ENCODE measurements around the gene RAB3GAP1.
"Not testable (repeated sequence)": the region's sequence is repeated elsewhere in the genome, so short reads cannot be mapped to it uniquely, and the experiment has no call there.

RAB3GAP1 gene

DNA sequence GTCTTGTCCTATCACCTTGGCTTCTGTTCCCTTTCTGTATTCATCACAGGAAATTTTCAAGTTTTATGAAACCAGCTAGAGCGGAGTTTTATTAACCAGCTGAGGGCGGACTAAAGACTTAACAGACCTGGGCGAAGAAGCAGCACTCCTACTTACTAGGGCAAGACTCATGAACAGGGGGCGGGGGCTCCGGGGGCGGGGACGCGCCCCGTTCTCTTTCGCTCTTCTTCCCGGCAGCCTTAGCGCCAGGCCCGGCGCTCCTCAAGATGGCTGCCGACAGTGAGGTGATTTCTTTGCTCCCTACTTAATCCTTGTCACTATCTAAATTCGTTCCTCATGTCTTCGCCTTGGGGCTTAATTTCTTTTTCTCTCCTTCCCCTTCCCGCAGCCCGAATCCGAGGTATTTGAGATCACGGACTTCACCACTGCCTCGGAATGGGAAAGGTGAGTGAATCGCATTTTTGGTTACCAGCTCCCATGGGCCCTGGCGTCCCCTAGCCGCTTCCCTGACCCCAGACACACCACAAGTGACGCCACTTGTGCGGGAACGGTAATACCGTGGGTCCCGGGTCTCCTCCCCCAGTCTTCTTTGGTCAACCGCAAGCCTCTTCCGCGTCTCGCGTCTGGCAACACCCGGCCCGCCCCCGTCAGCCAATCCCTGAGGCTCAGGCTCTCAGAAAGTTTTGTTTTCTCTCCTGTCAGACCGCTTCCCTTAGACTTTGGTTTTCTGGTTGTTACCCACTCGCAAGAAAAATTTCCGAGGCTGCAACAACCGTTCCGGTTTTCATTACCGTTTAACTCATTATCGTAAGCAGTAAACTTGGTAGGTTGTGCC, at the start of gene RAB3GAP1:
TSS of gene RAB3GAP1 (plus strand) at position 251 of the 835 bp plus-strand sequence. CDS start at position 267, 16 bp downstream.
- peak; percentile 87 for DNase-seq (ENCODE audit: low spot score)

GRCh38 chr2:135002836-135003235, 49.3 kb upstream of the RAB3GAP1 start:
- no peak for DNase-seq (ENCODE audit: low spot score)

- DNase-seq (ENCODE audit: low spot score): peak; percentile 63
Measured at GRCh38 chr2:135004005-135004746, 47.9 kb upstream of the RAB3GAP1 start.

DNA sequence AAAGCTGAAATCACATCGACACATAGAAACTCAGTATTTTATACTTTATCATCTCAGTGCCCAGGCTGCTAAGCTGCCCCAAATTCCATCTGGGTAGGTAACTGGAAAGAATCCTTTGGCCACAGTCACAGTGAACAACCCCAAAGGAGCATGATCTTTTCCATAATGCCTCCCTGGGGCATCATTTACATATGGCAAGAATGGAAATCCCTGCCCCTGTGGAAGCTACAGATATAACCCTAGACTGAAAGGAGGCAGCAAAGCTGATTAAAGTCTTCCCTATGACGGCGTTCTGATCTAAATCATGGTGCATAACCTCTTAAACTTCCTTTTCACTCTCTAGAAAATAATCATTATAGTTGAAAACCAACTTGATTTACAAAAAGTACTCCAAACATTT, 46.3 kb upstream of the RAB3GAP1 start:
- DNase-seq (ENCODE audit: low spot score): no peak

DNA sequence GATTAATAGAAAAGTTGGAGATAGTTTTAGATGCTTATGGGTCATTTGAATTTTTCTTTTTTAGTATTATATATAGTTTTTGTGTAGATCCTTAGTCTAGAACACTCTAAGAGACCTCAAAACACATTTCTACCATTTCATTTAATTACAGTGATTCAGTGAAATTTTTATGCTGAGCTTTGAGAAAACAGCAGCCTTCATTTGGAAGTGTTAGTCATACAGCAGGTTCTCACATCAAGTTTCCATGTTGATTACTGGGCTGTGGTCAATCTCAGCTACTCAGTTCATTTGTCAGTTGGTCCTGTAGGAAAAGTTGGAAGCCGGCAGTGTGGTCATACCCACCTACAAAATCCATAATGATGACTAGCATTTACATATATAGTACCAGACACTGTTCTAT, 42.8 kb upstream of the RAB3GAP1 start:
- DNase-seq (ENCODE audit: low spot score): no peak

DNA sequence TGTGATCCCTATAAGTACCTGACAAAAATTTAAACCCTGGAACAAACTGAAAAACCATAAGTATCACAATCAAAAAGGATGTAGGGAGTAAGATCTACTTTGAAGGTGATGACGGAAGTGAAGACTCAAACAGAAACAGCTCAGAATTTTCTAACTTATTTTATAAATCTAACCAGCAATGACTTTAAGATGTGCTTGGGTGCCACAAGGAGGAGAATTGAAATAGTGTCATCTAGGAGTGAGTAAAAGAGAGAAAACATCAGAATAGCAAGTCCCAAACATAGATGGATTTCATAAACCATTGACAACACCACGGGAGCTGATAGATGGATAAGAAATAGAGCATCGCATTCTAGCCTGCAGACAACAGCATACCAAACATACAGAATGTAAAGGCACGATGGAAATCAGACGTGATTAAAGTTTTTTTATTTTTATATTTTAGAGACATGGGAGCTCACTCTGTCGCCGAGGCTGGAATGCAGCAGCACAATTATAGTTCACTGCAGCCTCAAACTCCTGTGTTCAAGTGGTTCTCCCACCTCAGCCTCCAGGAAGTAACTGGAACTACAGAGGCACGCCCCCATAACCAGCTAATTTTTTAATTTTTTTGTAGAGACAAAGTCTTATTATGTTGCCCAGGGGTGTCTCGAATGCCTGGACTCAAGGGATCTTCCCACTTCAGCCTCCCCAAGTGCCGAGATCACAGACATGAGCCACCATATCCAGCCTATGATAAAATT, 41.7 kb upstream of the RAB3GAP1 start:
- DNase-seq (ENCODE audit: low spot score): no peak

GRCh38 chr2:135011633-135012032, 40.5 kb upstream of the RAB3GAP1 start:
- no peak for DNase-seq (ENCODE audit: low spot score)

DNA sequence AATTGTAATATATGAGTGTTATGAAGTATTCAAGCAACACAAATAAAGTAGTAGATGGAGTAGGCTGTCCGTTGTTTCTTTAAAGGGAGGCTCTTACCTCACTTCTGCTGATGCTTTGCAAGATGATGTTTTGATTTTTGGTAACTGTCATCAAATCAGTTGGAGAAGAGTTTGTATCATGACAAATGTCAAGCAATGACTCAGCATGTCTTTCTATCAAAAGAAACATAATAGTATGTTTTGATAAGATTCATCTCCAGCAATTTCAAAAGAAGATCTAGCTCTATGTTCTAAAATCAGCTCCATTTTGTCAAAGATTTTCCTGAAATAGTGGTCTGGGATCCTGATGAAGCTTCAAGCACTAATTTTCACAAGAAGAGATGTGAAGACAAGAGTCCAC, 30.5 kb upstream of the RAB3GAP1 start:
- no peak for DNase-seq (ENCODE audit: low spot score)

GRCh38 chr2:135022952-135023880, 28.9 kb upstream of the RAB3GAP1 start:
- DNase-seq (ENCODE audit: low spot score): no peak

DNA sequence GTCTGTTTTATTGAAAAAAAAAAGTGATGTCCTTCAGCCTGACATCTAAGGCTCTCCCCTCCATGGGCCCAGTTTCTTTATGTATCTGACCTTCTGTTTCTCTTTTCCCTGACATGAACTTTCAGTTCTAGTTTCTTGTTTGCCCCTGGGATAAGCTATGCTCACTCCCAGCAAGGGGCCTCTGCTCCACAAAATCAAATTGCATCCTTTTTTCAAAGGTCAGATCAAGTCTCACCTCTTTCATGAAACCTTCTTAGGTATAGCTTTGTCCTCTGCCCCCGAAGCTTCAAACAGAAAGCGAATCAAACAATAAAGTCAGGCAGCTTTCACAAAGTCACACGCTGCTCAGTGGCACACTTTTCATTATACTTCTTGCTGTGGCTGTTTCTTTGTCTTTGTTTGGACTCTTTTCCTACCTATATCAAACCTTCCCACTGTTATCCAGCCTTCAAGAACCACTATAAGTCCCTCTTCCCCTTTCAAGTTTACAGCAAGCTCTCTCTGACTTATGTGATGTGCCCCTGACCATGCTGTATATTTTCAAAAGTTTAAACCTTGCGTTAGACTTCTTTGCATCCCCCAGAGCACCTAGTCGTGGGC, 28.1 kb upstream of the RAB3GAP1 start:
- DNase-seq (ENCODE audit: low spot score): no peak

DNA sequence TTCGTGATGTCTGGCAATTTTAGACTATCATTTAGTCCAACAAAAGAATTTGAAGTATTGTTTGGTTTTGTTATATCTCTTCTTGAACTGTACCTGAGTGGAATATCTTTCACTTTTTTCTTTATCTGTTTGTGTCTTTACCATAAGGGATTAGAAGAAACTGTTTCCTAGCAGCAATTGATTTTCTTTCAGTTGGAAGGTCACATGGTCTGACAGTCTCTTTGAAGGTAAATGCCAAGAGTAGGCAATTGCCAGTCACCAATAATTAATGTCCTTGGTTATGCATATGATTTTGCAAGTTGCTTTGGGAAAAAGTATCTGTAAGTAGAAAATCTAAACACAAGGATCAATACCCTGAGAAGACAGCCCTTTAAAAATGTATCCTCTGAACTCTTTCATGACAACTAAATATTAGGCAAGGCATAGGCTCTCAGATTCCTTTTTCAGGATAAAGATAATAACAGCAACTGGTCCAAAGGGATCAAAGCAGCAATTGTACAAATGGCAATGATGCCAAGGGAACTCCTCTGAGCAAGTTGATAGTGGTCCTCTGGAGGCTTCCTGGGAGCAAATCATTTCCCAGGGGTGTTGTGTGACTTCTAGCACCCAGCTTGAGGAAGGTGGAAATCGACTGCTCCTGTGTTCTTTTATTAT, 22.5 kb upstream of the RAB3GAP1 start:
- DNase-seq (ENCODE audit: low spot score): no peak

DNA sequence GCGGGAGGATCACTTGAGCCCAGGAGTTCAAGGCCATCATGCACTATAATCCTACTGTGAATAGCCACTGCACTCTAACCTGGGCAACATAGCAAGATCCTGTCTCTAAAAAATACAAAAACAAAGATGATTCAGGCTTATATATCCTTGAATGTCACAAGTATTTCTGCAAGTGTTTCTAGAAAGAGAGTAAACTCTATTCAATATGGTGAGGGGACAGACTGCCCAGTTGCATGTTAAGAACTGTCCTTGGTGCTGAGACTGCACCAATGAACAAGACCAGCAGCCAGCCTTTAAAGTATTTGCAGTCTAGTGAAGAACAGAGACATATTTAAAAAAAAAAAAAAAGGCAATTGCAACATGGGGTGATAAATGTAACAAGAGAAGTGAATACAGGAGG, 21.3 kb upstream of the RAB3GAP1 start:
- DNase-seq (ENCODE audit: low spot score): peak; percentile 17

GRCh38 chr2:135033216-135033615, 18.9 kb upstream of the RAB3GAP1 start:
- not testable (repeated sequence) for DNase-seq (ENCODE audit: low spot score)

DNA sequence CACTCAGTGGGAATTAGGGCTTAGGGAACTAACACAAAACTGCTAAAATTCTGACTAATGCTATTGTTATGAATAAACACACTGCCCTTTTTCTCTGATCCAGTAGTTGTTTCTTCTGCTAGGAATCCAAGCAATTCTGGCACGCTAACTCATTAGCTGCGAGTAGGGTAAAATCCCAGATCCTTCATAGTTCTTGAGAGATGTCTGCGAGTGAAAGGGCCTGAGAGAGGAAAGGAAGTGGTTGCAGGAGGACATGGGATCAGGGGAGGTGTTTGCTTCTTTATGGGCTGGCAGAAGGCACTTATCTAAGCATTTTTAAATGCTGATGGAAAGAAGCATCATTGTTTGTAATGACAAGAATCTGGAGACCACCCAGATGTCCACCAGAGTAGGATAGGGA, 14.3 kb upstream of the RAB3GAP1 start:
- DNase-seq (ENCODE audit: low spot score): no peak

- DNase-seq (ENCODE audit: low spot score): no peak
Measured at GRCh38 chr2:135043345-135043744, 8.7 kb upstream of the RAB3GAP1 start.

- no peak for DNase-seq (ENCODE audit: low spot score)
Measured at GRCh38 chr2:135047300-135047699, 4.8 kb upstream of the RAB3GAP1 start, which contains the start of gene MAP3K19. Gene MAP3K19, minus strand, starts transcription at chr2:135047447. Its CDS starts 22,800 bp downstream, at chr2:135024647.

GRCh38 chr2:135048122-135048521, 4.0 kb upstream of the RAB3GAP1 start:
- no peak for DNase-seq (ENCODE audit: low spot score)

GRCh38 chr2:135050132-135050531, 2.0 kb upstream of the RAB3GAP1 start:
- DNase-seq (ENCODE audit: low spot score): no peak

GRCh38 chr2:135050684-135051083, 1.4 kb upstream of the RAB3GAP1 start:
- no peak for DNase-seq (ENCODE audit: low spot score)

- DNase-seq (ENCODE audit: low spot score): no peak
Measured at GRCh38 chr2:135052997-135053474, 944 bp downstream of the RAB3GAP1 start.

Measured in LoVo (cell line).